GM18907 (cell line): ENCODE results near the gene DPYD.

Experiments
- ATAC-seq: cut with Tn5 transposase; IDR thresholded peaks from one replicate; pipeline ENCODE4 v1.9.1; 2021; ENCODE audit warnings: mild to moderate bottlenecking, moderate library complexity; ENCODE audit not compliant: unreplicated experiment

DPYD gene

DNA sequence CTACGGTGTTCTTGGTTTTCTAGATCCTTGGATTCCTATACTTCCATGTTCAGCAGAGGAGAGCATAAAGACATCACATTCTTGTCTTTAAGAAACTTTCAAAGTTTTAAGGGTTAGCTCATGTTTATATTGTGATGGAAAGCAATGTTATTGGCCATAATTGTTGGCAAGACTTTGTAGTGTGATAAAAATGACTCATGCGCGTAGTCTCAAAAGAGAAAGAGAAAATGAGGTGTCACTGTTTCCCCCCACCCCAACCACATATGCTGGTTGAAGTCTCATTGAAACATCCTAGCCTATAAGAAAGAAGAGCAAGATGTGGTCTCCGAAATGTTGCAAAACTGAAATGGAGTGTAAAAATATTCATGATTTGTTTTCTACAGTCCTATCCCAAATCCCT is 850.5 kb downstream of the DPYD start:
- no peak for ATAC-seq

DNA sequence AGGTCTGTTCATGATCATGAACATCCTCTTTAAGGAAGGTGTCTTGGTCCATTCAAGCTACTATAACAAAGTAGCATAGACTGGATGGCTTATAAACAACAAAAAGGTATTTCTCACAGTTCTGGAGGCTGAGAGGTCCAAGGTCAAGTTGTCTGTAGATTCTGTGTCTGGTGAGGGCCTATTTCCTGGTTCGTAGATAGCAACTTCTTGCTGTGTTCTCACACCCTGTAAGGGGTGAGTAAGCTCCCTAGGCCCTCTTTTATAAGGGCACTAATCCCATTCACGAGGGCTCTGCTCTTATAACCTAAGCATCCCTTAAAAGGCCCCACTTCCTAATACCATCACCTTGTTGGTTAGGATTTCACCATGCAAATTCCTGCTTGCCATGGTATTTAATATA is 851.5 kb downstream of the DPYD start:
- no peak for ATAC-seq

DNA sequence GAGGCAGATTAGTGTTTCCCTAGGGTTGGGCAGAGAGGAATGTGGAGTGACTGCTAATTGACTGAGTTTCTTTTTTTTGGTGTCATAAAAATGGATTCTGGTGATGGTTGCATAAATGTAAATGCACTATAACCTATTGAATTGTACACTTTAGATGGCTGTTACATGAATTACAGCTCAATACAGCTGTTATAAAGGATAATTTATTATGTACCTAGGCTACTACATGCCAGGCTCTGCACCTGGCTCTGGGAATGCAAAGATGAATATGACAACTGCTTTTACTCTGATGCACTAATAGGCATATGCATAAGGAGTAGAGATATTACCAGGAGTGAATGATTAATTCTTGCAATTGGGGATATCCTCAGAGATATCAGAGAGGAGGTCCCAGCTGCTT is 854.0 kb downstream of the DPYD start:
- no peak for ATAC-seq

DNA sequence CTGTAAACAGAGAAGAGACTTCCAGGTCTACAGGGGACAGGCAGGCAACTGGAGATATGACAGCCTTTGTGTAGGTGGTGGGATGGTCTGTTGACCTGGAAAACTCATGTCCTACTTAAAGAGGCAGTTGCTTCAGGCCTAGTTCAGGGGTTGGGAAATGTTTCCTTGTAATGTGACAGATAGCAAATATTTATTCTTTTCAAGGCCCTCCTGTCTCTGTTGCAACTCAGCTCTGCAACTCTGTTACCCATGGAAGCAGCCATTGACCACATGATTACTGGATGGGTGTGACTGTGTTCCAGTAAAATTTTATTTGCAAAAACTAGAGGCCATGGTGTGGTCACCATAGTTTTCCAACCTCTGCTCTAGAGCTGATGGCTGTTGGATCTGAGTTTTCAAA is 857.3 kb downstream of the DPYD start:
- no peak for ATAC-seq

DNA sequence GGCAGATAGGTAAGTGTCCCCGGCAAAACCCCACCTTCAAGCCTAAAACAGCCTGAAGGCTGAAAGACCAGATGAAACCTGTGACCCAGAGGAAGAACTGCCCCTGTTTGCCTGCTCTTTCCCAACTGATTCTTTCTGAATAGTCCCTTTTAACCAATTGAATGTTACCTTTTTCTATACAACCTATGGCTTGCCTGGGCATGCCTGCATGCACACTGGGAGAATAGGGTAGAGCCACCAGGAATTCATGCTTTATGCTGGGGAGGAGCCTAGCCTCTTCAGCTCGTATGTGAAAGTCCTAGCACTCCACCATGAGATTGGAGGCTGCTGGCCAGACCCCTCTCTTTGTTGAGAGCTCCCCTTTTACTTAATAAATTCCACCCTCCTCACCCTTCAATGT is 859.2 kb downstream of the DPYD start:
- ATAC-seq, result no peak

DNA sequence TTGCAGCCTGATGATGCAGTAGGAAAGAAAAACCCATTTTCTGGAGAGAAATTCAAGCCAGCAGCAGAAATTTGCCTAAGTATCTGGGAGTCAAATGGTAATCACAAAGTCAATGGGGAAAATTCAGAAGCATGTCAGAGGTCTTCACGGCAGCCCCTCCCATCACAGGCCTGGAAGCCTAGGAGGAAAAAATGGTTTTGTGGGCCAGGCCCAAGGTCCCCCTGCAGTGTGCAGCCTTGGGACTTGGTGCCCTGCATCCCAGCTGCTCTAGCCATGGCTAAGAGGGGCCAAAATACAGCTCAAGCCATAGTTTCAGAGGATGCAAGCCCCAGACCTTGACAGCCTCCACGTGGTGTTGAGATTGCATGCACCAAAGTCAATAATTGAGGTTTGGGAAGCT is 864.4 kb downstream of the DPYD start:
- no peak for ATAC-seq

DNA sequence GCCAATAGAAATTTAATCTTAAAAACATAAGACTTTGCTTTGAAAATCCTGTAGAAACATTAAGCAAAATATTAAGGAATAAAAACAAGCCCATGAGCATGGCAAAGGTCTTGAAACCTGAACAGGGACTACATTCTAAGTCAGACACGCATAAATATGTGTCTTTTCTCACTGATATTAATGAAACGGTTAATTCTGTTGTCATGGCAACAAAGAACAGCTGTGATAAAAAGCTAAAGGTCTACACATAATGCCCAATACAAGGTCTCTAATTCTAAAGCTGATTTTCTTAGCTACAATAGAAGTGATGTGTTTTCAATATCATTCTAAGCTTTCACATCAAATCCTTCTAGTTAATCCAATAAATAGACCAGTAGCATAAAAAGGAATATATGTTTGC is 867.6 kb downstream of the DPYD start:
- ATAC-seq, result no peak

DNA sequence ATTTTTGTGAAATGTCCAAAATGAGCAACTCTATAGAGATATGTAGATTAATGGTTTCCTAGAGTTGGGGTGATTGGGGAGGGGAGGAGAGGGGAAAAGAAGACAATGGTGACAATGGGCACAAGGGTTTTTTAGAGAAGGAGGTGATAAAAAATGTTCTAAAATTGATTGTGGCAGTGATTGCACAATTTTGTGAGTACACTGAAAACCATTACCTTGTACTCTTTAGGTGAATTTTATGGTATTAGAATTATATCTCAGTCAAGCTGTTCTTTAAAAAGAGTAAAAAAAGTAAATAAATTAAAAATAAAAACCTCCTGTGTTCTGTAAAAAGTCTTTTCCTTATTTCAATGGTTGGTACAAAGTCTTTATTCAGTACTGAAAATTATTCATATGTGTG is 869.0 kb downstream of the DPYD start:
- no peak for ATAC-seq

DNA sequence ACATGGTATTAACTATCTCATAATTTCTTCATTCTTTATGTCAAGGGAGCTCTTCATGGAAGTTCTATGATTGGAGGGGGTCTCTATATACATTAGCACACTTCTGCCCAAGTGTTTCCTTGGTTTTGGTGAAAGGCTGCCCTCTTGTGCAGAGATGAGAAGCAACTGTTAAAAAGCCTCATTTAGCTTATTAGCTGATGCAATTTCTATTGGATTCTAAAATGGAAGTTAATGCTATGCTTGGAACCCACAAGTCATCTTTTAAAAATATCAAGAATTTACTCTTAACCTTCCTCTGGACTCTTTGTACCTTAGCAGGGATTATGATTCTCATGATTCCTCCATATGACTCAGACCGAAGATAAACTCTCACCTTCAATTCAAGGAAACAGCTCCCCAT is 870.3 kb downstream of the DPYD start:
- no peak for ATAC-seq

DNA sequence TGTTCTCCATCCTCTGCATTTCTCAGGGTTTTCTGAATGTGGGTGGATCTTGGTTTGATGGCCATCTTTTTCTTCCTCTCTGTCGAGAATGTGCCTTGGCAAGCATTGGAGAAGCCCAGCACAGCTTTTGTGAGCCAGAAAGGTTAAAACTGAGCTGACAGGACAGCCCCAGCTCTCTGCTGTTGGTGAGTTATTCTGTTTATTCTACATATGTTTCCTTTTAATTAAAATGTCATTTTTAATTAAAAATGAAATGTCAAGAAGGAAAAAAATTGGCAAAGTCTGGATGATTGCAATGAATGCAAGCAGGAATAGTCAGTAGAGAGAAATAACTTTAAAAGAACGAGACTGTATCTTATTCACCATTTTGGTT is 873.4 kb downstream of the DPYD start:
- no peak for ATAC-seq

DNA sequence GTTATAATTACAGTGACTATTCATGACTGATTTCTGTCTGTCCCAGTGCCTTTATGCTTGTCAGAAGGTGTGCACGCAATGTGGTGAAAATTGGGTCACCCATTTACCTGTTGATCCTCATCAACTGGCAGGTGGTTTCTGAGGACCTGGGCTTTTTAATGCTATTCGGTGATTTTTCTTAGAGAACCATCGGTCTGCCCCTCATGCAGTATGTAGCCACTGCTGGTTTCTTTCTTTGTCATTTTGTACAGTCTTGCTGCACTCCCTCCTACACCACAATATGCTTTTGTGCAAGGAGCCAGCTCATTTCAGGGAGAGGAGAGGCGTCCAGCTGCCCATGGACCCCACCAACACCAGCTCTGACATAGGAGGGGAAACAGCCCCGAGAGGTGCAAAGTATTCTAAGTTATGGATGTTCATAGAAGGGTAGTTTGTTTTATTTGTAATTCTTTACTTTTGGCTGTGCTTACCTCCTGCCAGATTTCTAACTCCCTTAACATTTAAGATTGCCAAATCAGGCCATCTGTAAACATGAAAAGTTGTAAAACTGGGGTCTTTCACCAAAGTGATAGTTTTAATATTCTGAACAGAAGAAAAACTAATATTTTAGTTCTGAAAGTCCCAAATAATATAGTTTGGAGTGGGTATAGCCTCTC is 873.9 kb downstream of the DPYD start:
- no peak for ATAC-seq

DNA sequence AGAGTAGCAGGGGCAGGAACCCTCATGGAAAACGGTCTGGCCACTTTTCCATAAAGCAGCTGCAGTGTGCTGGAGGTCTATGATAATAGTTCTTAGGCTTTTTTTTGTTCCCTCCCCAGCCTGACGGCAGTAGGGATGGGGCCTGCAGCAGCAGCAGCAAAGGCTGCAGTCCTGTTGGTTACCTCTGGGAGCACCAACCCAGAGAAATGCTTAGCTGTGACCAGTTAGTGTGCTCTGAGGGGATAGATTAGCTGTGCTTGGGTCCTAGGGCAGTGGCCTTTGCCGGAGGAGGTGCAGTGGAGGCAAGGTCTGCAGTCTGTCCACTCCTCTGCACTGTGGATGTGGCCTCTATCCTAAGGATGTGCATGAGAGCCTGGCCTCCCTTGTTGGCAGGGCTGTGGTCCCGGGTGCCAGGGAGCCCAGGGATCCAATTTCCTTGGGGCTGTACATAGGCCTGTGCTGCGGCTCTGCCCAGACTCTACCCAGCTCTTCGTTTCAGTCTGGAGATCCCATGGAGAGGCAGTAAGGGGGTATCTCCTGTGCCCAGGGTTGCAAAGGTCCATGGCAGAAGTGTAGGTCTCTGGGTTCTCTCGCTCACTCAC is 876.6 kb downstream of the DPYD start:
- ATAC-seq, result no peak

DNA sequence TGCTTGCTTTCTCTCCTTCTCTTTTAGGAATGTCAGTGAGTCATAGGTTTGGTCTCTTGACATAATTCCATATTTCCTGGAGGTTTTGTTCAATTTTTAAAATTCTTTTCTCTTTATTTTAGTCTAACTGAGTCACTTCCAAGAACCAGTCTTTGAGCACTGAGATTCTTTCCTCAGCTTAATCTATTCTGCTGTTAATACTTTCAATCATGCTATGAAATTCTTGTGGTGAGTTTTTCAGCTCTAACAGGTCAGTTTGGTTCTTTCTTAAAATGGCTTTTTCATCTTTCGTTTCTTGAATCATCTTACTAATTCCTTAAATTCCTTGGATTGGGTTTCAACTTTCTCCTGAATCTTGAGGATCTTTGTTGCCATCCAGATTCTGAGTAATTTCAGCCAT is 878.3 kb downstream of the DPYD start:
- ATAC-seq, result no peak

DNA sequence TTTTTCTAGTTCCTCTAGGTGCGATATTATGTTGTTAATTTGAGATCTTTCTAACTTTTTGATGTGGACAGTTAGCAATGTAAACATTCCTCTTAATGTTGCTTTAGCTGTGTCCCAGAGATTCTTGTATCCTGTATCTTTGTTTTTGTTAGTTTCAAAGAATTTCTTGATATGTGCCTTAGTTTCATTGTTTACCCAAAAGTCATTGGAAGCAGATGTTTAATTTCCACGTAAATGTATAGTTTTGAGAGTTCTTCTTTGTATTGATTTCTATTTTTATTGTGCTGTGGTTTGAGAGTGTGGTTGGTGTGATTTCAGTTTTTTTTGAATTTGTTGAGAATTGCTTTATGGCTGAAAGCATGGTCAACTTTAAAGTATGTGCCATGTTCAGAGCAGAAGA is 879.8 kb downstream of the DPYD start:
- ATAC-seq, result no peak

DNA sequence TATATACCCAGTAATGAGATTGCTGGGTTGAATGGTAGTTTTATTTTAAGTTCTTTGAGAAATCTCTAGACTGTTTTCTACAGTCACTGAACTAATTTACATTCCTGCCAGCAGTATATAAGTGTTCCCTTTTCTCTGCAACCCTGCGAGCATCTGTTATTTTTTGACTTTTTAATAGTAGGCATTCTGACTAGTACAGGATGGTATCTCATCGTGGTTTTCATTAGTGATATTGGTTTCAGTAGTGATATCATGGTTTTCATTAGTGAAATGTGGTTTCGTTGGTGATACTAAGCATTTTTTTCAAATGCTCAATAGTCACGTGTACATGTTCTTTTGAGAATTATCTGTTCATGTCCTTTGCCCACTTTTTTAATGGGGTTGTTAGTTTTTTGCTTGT is 882.4 kb downstream of the DPYD start:
- no peak for ATAC-seq

DNA sequence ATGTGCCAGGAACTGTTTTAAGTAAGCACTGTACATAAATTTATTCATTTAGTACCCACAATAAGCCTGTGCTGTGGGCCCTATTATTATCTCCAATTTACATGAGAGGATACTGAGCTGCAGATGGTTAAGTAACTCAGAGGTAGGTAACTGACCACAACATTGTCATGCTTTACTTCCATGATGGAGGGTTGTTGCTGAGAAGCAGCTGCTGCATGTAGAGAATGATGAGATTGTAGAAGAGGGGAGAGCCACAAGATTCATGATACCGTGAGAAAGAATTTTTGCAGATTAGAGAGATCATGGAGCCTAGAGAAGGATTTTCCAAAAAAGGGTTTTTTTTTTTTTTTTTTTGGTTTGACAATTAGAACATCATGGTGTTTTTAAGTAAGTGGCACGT is 886.2 kb downstream of the DPYD start:
- no peak for ATAC-seq

DNA sequence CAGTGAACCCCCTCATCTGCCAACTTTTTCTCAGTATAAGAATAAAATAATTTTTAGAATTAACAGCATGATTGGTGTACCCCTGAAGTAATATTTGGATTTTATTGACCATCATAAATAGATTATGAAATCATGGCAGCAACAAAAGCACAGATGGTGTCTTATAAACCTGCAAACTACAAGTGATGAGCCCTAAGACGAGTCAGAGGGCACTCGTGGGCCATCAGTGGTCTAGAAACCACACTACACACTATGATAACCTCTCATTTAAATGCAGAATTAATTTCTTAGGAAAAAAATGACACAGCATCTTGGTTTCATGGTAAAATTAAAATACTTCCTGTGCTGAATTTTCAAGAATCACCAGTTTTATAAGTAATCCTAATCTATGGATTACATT is 886.9 kb downstream of the DPYD start:
- no peak for ATAC-seq
